Activated CD8-positive, alpha-beta T cell treated with anti-CD3 and anti-CD28 coated beads for 36 hours (primary cell): ENCODE measurements around the gene MAPK14. TPM values are rescaled to one million over a fixed set of nuclear protein-coding genes. Genes with fewer than 3 reads are reported as not detected.

Experiments
- ATAC-seq: fragments of 200-7000 bp; cut with Tn5 transposase; one replicate; pipeline ENCODE4 v1.10.0; 2021; ENCODE audit warnings: mild to moderate bottlenecking, moderate library complexity
- CTCF ChIA-PET: fragments of 350-600 bp; sonication (Branson Sonifier 250); formaldehyde crosslinking; loops from one replicate; lab custom pipeline; 2021; ENCODE audit warnings: antibody characterized with exemption; lab: Charles Lee
- POLR2A ChIA-PET: fragments of 350-600 bp; sonication (Branson Sonifier 250); formaldehyde crosslinking; loops from one replicate; lab custom pipeline; 2021; ENCODE audit warnings: antibody characterized with exemption; lab: Charles Lee
- DNase-seq: peaks from one replicate; pipeline ENCODE4 v3.0.0-alpha.2; 2020
- H3K27ac Mint-ChIP-seq: one replicate; pipeline ENCODE4 v1.8.0; 2021; ENCODE audit warnings: mild to moderate bottlenecking, mixed read lengths
- H3K27me3 Mint-ChIP-seq: one replicate; pipeline ENCODE4 v1.8.0; 2021; ENCODE audit warnings: mixed read lengths
- H3K36me3 Mint-ChIP-seq: one replicate; pipeline ENCODE4 v1.8.0; 2021; ENCODE audit warnings: low read depth, mixed read lengths
- H3K4me1 Mint-ChIP-seq: one replicate; pipeline ENCODE4 v1.8.0; 2021; ENCODE audit warnings: low read depth, mixed read lengths
- H3K4me3 Mint-ChIP-seq: one replicate; pipeline ENCODE4 v1.8.0; 2021; ENCODE audit warnings: mild to moderate bottlenecking, moderate library complexity, mixed read lengths
- H3K9me3 Mint-ChIP-seq: one replicate; pipeline ENCODE4 v1.8.0; 2021; ENCODE audit warnings: mixed read lengths
- intact Hi-C: fragments of 100-400 bp; cut with micrococcal nuclease; formaldehyde crosslinking; loops from one replicate; pipeline ENCODE4 v1.10.0; 2022
- total RNA-seq, 2 experiments: library from RNA; stranded (reverse); gene quantifications; one replicate each; pipeline ENCODE4 v1.2.3, GENCODE V29; 2021
- TF ChIP-seq, protein P1 (sequence below): fragments of 200-600 bp; IDR thresholded peaks from one replicate; pipeline ENCODE4 v1.8.0; 2022; ENCODE audit warnings: antibody characterized with exemption, mild to moderate bottlenecking

Gene MAPK14
- total RNA-seq, 2 experiments from 2014 or later = 45.7 to 49.8 TPM

DNA sequence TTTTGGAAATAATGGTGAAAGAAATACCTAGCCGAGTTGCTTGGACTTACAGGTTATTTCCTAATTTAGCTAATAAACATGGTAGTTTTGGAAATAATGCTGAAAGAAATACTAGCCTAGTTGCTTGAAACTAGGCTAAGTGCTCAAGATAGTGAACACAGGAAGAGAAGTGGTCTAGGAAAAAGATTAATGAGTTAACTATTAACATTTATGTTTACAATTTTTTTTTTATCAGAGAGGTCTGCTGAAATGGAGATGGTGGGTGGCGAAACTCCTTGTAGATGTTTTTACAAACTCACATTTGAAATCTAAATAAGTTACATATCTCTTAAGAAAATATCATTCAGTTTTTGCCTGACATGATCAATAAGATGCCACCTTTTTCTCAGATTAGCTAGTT, 39.2 kb downstream of the MAPK14 start:
- peaks cover 53% of the 10 kb centered on the region for H3K4me1 Mint-ChIP-seq
- H3K4me3 Mint-ChIP-seq = no peak overlapping the region
- H3K27ac Mint-ChIP-seq = no peak overlapping the region
- ChIA-PET CTCF (interaction anchor here (0.7 to 5.8 kb wide), 5 partner anchors 11 to 1887 kb away, joined by 3 to 31 read pairs (median 3); no protein-coding TSS in a partner anchor), POLR2A (no interaction called here)
- TF ChIP-seq, protein P1, sequence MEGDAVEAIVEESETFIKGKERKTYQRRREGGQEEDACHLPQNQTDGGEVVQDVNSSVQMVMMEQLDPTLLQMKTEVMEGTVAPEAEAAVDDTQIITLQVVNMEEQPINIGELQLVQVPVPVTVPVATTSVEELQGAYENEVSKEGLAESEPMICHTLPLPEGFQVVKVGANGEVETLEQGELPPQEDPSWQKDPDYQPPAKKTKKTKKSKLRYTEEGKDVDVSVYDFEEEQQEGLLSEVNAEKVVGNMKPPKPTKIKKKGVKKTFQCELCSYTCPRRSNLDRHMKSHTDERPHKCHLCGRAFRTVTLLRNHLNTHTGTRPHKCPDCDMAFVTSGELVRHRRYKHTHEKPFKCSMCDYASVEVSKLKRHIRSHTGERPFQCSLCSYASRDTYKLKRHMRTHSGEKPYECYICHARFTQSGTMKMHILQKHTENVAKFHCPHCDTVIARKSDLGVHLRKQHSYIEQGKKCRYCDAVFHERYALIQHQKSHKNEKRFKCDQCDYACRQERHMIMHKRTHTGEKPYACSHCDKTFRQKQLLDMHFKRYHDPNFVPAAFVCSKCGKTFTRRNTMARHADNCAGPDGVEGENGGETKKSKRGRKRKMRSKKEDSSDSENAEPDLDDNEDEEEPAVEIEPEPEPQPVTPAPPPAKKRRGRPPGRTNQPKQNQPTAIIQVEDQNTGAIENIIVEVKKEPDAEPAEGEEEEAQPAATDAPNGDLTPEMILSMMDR = no peak
- H3K36me3 Mint-ChIP-seq = peaks cover 7% of the 10 kb centered on the region
- no peaks in the 10 kb centered on the region for H3K9me3 Mint-ChIP-seq
- no peaks in the 10 kb centered on the region for H3K27me3 Mint-ChIP-seq
- no peak for ATAC-seq
- intact Hi-C loops = no loop called here
- no peak for DNase-seq

DNA sequence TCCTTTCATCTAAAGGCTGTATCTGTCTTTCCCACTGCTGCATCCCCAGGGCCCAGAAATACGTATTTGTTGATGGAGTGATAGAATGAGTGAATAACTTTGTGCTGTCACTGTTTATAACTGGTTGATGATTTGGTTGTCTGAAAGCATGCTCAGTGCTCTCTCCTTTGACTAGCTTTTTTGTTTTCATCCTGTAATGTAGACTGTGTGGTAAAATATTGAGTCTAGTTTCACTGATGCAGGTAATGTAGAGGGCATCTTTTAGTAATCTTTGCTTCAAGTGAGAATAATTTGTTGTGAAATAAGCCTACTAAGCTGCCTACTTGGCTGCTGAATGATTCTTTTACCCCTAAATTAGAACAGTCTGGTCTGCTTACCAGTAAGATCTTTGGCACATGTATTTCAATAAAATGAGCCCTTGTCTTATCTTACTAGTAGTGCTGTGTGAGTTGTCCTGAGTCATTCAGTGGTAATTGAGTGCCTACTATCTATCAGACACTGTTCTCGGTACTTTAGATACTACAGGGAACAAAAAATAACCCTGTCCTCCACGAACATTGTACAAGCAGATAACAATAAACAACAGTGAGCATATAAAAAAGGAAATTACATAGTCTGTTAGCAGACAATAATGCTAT, 39.9 kb downstream of the MAPK14 start:
- H3K27ac Mint-ChIP-seq = no peak overlapping the region
- DNase-seq (no peak), ATAC-seq (peak; percentile 30)
- POLR2A ChIA-PET = no interaction called here
- no peaks in the 10 kb centered on the region for H3K9me3 Mint-ChIP-seq
- TF ChIP-seq, protein P1 = no peak
- H3K36me3 Mint-ChIP-seq = peaks cover 5% of the 10 kb centered on the region
- H3K4me1 Mint-ChIP-seq = peaks cover 57% of the 10 kb centered on the region
- H3K4me3 Mint-ChIP-seq = no peak overlapping the region
- no peaks in the 10 kb centered on the region for H3K27me3 Mint-ChIP-seq
- CTCF ChIA-PET = interaction anchor here (0.7 to 5.8 kb wide), 5 partner anchors 11 to 1886 kb away, joined by 3 to 31 read pairs (median 3); no protein-coding TSS in a partner anchor
- intact Hi-C loops = no loop called here

DNA sequence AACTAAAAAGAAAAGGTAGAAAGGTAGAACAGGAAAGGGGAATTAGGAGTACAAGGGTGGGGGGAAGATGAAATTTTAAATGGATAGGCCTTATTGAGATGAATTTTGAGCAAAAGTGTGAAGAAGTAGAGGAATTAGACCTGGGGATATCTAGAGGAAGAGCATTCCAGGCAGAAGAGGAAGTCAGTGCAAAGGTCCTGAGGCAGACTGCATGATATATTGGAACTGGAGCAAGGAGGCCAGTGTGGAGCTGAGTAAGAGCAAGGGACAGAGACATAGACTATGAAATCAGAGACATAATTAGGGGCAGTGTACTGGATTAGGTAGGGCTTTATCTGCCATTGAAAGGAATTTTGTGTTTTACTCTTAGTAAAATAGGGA, 40.4 kb downstream of the MAPK14 start:
- POLR2A ChIA-PET = interaction anchor here (1.0 to 1.1 kb wide), 2 partner anchors 11 to 29 kb away, joined by 3 to 7 read pairs; no protein-coding TSS in a partner anchor
- Mint-ChIP-seq H3K4me3 (no peak overlapping the region), H3K36me3 (peaks cover 5% of the 10 kb centered on the region), H3K4me1 (peaks cover 57% of the 10 kb centered on the region), H3K9me3 (no peaks in the 10 kb centered on the region), H3K27me3 (no peaks in the 10 kb centered on the region), H3K27ac (no peak overlapping the region)
- no peak for DNase-seq
- intact Hi-C loops = no loop called here
- ATAC-seq = no peak
- CTCF ChIA-PET = interaction anchor here (5.8 kb wide), 1 partner anchor 28 kb away, joined by 31 read pairs; no protein-coding TSS in a partner anchor
- TF ChIP-seq, protein P1 = no peak

DNA sequence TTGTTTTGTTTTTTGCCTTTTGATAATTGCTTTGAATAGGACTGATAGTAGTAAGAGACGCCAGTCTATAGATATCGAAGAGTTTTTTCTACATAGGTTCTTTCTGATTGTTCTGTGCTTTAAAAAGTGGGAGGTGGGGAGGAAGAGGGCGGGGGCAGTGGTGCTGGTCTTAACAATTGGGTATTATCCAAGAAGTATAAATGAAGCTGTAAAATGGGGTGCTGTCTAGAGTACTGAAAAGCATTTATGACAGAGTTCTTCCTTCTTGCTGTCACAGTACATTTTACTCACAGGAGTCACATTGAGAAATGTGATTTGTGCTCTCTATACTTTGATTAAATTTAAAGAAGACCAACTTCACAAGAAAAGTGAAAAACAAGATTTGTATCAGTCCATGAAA, 41.0 kb downstream of the MAPK14 start:
- CTCF ChIA-PET = interaction anchor here (5.8 kb wide), 1 partner anchor 27 kb away, joined by 31 read pairs; no protein-coding TSS in a partner anchor
- Mint-ChIP-seq H3K4me1 (peaks cover 56% of the 10 kb centered on the region), H3K9me3 (no peaks in the 10 kb centered on the region), H3K27me3 (no peaks in the 10 kb centered on the region), H3K4me3 (no peak overlapping the region), H3K36me3 (peaks cover 5% of the 10 kb centered on the region), H3K27ac (no peak overlapping the region)
- no peak for ATAC-seq
- intact Hi-C loops = no loop called here
- DNase-seq = no peak
- TF ChIP-seq, protein P1 = no peak
- POLR2A ChIA-PET = interaction anchor here (0.6 to 1.1 kb wide), 3 partner anchors 11 to 190 kb away, joined by 3 to 7 read pairs (median 4); no protein-coding TSS in a partner anchor

DNA sequence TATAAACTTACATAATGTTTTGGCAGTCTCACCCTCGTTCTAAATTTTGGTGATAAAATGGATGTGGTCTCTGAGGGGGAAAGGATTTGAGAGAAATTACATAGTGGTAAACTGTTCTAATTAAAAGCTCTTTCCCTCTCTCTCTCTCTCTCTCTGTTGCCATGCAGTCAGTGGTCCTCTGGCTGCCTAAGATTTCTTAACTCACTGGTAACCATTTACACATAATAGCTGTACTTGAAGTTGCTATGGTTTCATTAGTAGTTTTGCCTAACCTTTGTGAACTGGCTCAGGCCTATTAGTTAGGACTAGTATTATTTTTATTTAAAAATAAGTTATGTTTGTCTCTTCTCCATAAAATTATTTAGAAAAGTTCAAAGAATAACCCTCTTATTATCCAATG, 42.0 kb downstream of the MAPK14 start:
- peaks cover 48% of the 10 kb centered on the region for H3K4me1 Mint-ChIP-seq
- H3K4me3 Mint-ChIP-seq = no peak overlapping the region
- ATAC-seq (no peak), DNase-seq (no peak)
- H3K9me3 Mint-ChIP-seq = no peaks in the 10 kb centered on the region
- peaks cover 6% of the 10 kb centered on the region for H3K36me3 Mint-ChIP-seq
- H3K27ac Mint-ChIP-seq = no peak overlapping the region
- CTCF ChIA-PET = interaction anchor here (0.6 to 5.8 kb wide), 3 partner anchors 26 to 279 kb away, joined by 3 to 31 read pairs (median 4); partner anchors contain the start of gene MAPK14
- TF ChIP-seq, protein P1 = no peak
- intact Hi-C loops = no loop called here
- no peaks in the 10 kb centered on the region for H3K27me3 Mint-ChIP-seq
- POLR2A ChIA-PET = interaction anchor here (1.2 kb wide), 1 partner anchor 11 kb away, joined by 4 read pairs; no protein-coding TSS in a partner anchor
